Esophagus muscularis mucosa (tissue), 4 donors: ENCODE data around the gene DPF3. TPM values are rescaled to one million over a fixed set of nuclear protein-coding genes. Genes with fewer than 3 reads are reported as not detected.
A peak's percentile ranks its signal among the peaks of the same experiment; 100 is the strongest.

Experiments used
- DNase-seq: peaks from one replicate; pipeline ENCODE4 v3.0.0-alpha.2; 2017; ENCODE audit errors: extremely low spot score
- H3K27ac ChIP-seq, 4 donors: fragments of 200-600 bp; sonication (generic); replicated peaks in 1 of 4; 1 replicate in 3 of 4; 2 replicates in 1 of 4; pipeline ENCODE4 v1.5.1; 2016 to 2019; ENCODE audit warnings: mild to moderate bottlenecking in 1 of 4
- H3K27me3 ChIP-seq, 4 donors: fragments of 200-600 bp; sonication (generic); one replicate each; pipeline versions ENCODE4 v1.5.1 to v1.6.0; 2016 to 2019
- H3K36me3 ChIP-seq, 4 donors: fragments of 200-600 bp; sonication (generic); one replicate each; pipeline ENCODE4 v1.5.1; 2016 to 2019
- H3K4me1 ChIP-seq, 4 donors: fragments of 200-600 bp; sonication (generic); one replicate each; pipeline ENCODE4 v1.5.1; 2016 to 2019
- H3K4me3 ChIP-seq, 4 donors: fragments of 200-600 bp; sonication (generic); 1 replicate in 2 of 4; 2 replicates in 2 of 4; pipeline ENCODE4 v1.5.1; 2016 to 2019; ENCODE audit warnings: mild to moderate bottlenecking in 4 of 4, moderate library complexity in 1 of 4
- H3K9me3 ChIP-seq, 4 donors: fragments of 200-600 bp; sonication (generic); 1 replicate in 3 of 4; 2 replicates in 1 of 4; pipeline ENCODE4 v1.5.1; 2016 to 2019
- CTCF ChIP-seq, 3 experiments: fragments of 200-600 bp in 2 of 3; fragments of 450-650 bp in 1 of 3; sonication (generic) in 2 of 3; IDR thresholded peaks; one replicate each; pipeline ENCODE4 v1.5.1; 2017 to 2019; ENCODE audit warnings: antibody characterized with exemption in 3 of 3, mild to moderate bottlenecking in 2 of 3, moderate library complexity in 1 of 3
- EP300 ChIP-seq: sonication (generic); formaldehyde crosslinking; IDR thresholded peaks from one replicate; pipeline ENCODE4 v1.6.1; 2017; ENCODE audit warnings: antibody characterized with exemption
- POLR2A ChIP-seq: fragments of 450-650 bp; IDR thresholded peaks from one replicate; pipeline ENCODE4 v1.6.1; 2017; ENCODE audit warnings: antibody characterized with exemption, moderate library complexity, mild to moderate bottlenecking, low read depth
- POLR2AphosphoS5 ChIP-seq, 2 donors: sonication (generic); formaldehyde crosslinking; IDR thresholded peaks; one replicate each; pipeline ENCODE4 v1.6.1; 2017; ENCODE audit warnings: antibody characterized with exemption in 2 of 2
- WGBS: methylation state at CpG from one replicate; pipeline ENCODE4 v1.1.5; 2018; 5-methylcytosine and 5-hydroxymethylcytosine counted together
- intact Hi-C: fragments of 100-400 bp; cut with DNase I; formaldehyde crosslinking; loops from one replicate; pipeline ENCODE4 v1.15.1; 2023
- total RNA-seq, 4 donors: library from RNA; depleted of rRNA; stranded (reverse); fragments of >200 nt; gene quantifications; one replicate each; pipeline versions ENCODE4 v1.1.0 to v1.2.1, GENCODE V29; 2016

Gene DPF3
- total RNA-seq, 4 donors from 2014 or later, result 0.78 to 2.5 (median 1.7) TPM

GRCh38 chr14:72833174-72833573 is 60.7 kb downstream of the DPF3 start:
- 94% methylated on average over 9 of the region's 9 CpGs for WGBS

GRCh38 chr14:72830786-72831594 is 62.9 kb downstream of the DPF3 start:
- Histone ChIP-seq H3K36me3 (no peaks in the 10 kb centered on the region), H3K4me3 (peak overlapping the region in 3 of 4 donors; percentile 4 to 18 (median 7)), H3K27ac (peak overlapping the region in 3 of 4 donors; percentile 48 to 68 (median 48)), H3K27me3 (no peaks in the 10 kb centered on the region), H3K9me3 (no peaks in the 10 kb centered on the region), H3K4me1 (peaks cover 8 to 15% (median 11%) of the 10 kb centered on the region in 4 donors)
- WGBS, result 26% methylated on average over 16 of the region's 16 CpGs
- intact Hi-C loops, result no loop called here
- no peak for TF ChIP-seq POLR2AphosphoS5 (IDR thresholded peaks at IDR 0.05)
- no peak for TF ChIP-seq POLR2A
- TF ChIP-seq CTCF (IDR thresholded peaks at IDR 0.05), result no peak
- TF ChIP-seq EP300, result no peak
- DNase-seq, result no peak

More at GRCh38 chr14:72833174-72833573, 60.7 kb downstream of the DPF3 start:
- Histone ChIP-seq H3K27ac (no peak overlapping the region), H3K4me1 (peaks cover 8 to 15% (median 11%) of the 10 kb centered on the region in 4 donors), H3K36me3 (no peaks in the 10 kb centered on the region), H3K4me3 (no peak overlapping the region), H3K9me3 (no peaks in the 10 kb centered on the region), H3K27me3 (no peaks in the 10 kb centered on the region)
- no peak for TF ChIP-seq POLR2AphosphoS5 (IDR thresholded peaks at IDR 0.05)
- no peak for TF ChIP-seq POLR2A
- TF ChIP-seq EP300, result no peak
- TF ChIP-seq CTCF (IDR thresholded peaks at IDR 0.05), result no peak
- no peak for DNase-seq
- intact Hi-C loops, result no loop called here

GRCh38 chr14:72830356-72830755 is 63.5 kb downstream of the DPF3 start:
- intact Hi-C loops, result no loop called here
- no peaks in the 10 kb centered on the region for H3K9me3 ChIP-seq
- no peaks in the 10 kb centered on the region for H3K27me3 ChIP-seq
- H3K4me3 ChIP-seq, result no peak overlapping the region
- H3K4me1 ChIP-seq, result peaks cover 8 to 15% (median 11%) of the 10 kb centered on the region in 4 donors
- H3K27ac ChIP-seq, result peak overlapping the region in 2 of 4 donors; percentile 48 to 68
- no peak for DNase-seq
- no peaks in the 10 kb centered on the region for H3K36me3 ChIP-seq
- TF ChIP-seq EP300, result no peak
- no peak for TF ChIP-seq CTCF (IDR thresholded peaks at IDR 0.05)
- no peak for TF ChIP-seq POLR2AphosphoS5 (IDR thresholded peaks at IDR 0.05)
- TF ChIP-seq POLR2A, result no peak
- 72% methylated on average over 4 of the region's 4 CpGs for WGBS

GRCh38 chr14:72828604-72829003 is 65.3 kb downstream of the DPF3 start:
- TF ChIP-seq POLR2AphosphoS5 (IDR thresholded peaks at IDR 0.05) (no peak), CTCF (IDR thresholded peaks at IDR 0.05) (no peak), EP300 (no peak), POLR2A (no peak)
- Histone ChIP-seq H3K4me3 (no peak overlapping the region), H3K27ac (no peak overlapping the region), H3K36me3 (no peaks in the 10 kb centered on the region), H3K4me1 (peaks cover 8 to 16% (median 13%) of the 10 kb centered on the region in 4 donors), H3K27me3 (no peaks in the 10 kb centered on the region), H3K9me3 (no peaks in the 10 kb centered on the region)
- intact Hi-C loops, result no loop called here
- DNase-seq, result no peak
- 83% methylated on average over 5 of the region's 5 CpGs for WGBS
